GM13977 (cell line): Measurements from ENCODE around the gene DSTYK.

Source experiments
- DNase-seq: peaks from one replicate; pipeline ENCODE4 v3.0.0; 2012; ENCODE audit warnings: low spot score
- in situ Hi-C: fragments of 300-500 bp; cut with MboI; formaldehyde crosslinking; loops from one replicate; pipeline ENCODE4 v1.12.0; 2022; ENCODE audit warnings: low sequenced_read_pairs, low pct_unique_long_range_greater_than_20kb, mixed read lengths, inconsistent platforms; ENCODE audit not compliant: unreplicated experiment
- TF ChIP-seq, protein P1 (sequence below): IDR thresholded peaks from 2 replicates; pipeline ENCODE4 v1.5.1; 2012; ENCODE audit warnings: mild to moderate bottlenecking, control low read depth; ENCODE audit not compliant: insufficient read depth; ENCODE audit errors: extremely low read depth, missing control alignments

DSTYK gene

DNA sequence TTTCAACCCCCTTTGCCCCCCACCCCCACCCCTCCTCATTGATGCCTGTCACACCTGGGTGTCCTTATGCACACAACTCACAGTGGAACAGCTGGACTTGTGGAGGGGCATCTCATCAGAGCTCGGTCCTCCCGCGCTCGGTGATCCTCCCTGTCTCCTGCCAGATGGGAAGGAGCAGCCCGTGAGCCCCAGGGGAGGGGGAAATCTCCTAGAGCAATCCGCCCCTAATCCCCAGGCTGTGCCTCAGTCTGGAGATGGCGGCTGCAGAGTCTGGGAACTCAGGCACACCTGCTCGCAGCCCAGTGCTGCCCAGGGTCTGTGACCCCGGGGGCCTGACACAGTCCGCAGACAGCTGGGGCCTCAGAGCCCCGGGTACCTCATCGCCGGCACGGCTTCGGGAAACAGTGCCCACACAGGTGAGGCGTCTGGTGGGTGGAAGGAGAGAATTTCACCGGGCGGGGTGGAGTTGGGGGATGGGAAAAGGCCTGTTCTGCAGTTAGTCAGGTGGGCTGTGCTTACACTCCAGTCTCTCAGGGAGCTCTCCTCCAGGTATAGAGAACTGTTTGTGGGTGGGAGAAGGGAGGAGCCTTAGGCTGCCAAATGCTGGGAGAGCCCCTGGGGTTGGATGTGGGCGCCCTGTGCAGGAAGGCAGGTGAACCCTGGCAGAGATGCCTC is 45.6 kb upstream of the DSTYK start:
- in situ Hi-C loops, result loop anchor here (25.0 kb wide), 1 partner anchor 270 kb away; no protein-coding TSS in a partner anchor
- TF ChIP-seq, protein P1, sequence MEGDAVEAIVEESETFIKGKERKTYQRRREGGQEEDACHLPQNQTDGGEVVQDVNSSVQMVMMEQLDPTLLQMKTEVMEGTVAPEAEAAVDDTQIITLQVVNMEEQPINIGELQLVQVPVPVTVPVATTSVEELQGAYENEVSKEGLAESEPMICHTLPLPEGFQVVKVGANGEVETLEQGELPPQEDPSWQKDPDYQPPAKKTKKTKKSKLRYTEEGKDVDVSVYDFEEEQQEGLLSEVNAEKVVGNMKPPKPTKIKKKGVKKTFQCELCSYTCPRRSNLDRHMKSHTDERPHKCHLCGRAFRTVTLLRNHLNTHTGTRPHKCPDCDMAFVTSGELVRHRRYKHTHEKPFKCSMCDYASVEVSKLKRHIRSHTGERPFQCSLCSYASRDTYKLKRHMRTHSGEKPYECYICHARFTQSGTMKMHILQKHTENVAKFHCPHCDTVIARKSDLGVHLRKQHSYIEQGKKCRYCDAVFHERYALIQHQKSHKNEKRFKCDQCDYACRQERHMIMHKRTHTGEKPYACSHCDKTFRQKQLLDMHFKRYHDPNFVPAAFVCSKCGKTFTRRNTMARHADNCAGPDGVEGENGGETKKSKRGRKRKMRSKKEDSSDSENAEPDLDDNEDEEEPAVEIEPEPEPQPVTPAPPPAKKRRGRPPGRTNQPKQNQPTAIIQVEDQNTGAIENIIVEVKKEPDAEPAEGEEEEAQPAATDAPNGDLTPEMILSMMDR, result no peak
- DNase-seq, result peak; percentile 14

DNA sequence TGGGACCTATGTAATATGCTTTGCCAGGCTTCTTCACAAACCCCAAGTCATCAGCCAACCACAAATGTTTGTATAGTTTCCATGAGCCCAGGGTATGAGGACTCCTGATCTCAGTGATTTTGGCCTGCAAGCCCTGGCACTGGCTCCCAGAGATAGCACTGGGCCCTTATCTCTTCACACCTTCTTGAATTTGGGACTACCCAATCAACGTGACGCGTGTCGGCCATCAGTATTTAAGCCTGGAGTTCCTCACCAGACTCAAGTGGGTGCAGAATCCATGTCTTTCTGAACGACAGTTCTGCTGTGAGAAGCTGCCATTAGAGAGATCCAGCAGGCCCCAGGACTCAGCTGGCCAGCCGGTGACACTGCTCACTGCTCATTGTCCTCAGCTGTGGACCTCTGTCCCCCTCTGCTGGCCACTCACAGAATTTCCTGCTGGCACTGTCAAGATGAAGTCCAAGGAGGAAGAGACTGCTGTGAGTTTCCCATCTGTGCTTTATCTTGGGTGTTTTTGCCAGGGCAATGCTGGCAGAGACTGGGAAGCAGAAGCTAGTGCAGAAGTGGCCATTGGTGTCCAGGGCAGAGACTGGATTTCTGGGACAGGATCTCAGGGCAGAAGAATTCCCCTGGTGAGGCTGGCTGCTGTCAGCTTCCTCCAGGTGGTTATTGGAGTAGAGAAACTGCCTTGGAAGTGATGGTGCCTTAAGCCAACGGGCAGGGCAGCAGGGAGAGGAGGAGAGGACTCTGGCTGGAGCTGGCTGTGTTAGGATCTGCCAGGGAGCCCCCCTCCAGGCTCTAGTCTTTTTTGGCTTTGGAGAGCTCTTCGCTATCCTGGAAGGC is 44.7 kb upstream of the DSTYK start:
- TF ChIP-seq, protein P1, result peak; percentile 95
- in situ Hi-C loops, result loop anchor here (25.0 kb wide), 1 partner anchor 269 kb away; no protein-coding TSS in a partner anchor

DNA sequence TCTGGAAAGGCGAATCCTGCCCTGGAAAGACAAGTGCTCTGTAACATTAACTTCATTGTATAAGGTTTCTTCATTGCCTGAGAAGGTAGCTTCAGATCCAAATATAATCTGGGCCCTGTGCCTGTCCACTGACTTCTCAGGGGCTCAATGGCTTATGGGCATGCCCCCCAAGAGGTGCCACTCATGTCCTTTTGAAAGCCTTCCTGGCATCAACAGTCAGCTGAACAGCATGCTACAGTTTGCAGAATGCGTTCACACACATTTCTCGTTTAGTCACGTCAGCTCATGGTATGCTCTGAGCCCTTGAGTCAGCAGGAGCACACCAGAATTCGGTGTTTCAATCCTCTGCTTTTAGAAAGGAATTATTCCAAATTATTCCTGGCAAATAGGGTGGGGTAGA is 40.1 kb upstream of the DSTYK start:
- no peak for DNase-seq
- in situ Hi-C loops, result loop anchor here (25.0 kb wide), 1 partner anchor 264 kb away; no protein-coding TSS in a partner anchor
- TF ChIP-seq, protein P1, result no peak

More for the DNA sequence above, 44.7 kb upstream of the DSTYK start:
- DNase-seq, result peak; percentile 85

GRCh38 chr1:205250699-205251098 is 39.2 kb upstream of the DSTYK start:
- in situ Hi-C loops, result loop anchor here (25.0 kb wide), 1 partner anchor 263 kb away; no protein-coding TSS in a partner anchor
- TF ChIP-seq, protein P1, result no peak
- no peak for DNase-seq

GRCh38 chr1:205249651-205250050 is 38.1 kb upstream of the DSTYK start:
- in situ Hi-C loops, result loop anchor here (25.0 kb wide), 1 partner anchor 262 kb away; no protein-coding TSS in a partner anchor
- no peak for DNase-seq
- TF ChIP-seq, protein P1, result no peak

DNA sequence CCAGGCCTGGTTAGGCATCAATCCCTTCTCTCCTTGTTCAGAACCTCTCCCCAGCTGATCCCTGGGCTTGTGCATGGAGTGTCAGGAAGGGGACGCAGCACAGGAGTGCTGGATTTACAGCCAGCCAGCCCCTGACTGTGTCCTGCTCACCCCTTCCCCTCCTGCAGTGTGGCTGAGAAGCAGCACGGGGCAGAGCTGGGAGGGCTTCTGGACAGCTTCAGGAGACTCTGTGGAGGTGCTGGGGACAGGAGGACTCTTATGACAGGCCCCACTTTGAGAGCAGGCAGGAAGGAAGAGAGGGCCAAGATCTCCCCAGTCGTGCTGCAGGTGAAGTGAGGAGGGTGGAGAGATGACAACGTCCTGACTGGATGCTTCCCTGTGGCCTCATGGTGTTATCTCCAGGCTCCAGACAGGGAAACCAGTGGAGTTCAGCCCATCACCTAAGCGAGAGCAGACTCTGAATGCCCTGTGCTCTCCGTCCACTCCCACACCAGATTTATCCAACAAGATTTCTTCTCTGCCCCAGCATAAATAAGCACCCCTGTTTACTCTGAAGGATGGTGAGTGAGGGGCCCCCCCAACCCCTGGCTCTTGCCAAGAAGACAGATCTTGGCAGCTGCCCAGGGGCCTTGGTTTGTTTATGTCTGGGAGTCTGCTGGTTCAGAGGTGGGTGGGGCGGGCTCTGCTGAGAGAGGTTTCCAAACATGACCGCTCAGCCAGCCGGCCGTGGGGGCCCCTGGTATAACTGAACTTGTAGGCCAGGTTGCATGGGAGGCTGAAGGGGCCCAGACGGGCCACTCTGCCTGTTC is 37.5 kb upstream of the DSTYK start:
- in situ Hi-C loops, result no loop called here
- DNase-seq, result no peak
- TF ChIP-seq, protein P1, result no peak
